ENCODE results near the gene JAZF1. TPM values are rescaled to one million over a fixed set of nuclear protein-coding genes. Genes with fewer than 3 reads are reported as not detected.

JAZF1 gene
- total and polyA plus RNA-seq, 2 of the 8 experiments (the other 6 are each of a cell fraction or from before 2014, with no cell fraction given) = 2.6 to 21.8 TPM

DNA sequence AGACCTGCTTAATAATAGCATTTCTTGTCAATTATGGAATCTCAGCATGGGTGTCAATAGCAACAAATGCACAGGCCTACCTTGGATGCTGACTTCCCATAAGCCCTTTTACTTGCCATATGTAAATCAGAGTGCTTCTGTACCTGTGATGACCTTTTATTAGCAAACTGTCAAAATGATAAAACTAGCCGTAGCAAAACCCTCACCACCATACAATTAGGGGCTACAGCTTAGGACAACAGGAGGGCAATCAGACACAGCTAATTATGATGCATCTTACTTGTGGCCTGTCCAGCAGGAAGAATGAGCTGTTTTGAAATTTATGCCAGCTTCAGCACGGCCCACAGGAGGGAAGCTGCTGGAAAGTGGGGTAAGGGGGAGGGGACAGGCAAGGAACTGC, 239.1 kb downstream of the JAZF1 start (continued):
- TF ChIP-seq, protein P1, sequence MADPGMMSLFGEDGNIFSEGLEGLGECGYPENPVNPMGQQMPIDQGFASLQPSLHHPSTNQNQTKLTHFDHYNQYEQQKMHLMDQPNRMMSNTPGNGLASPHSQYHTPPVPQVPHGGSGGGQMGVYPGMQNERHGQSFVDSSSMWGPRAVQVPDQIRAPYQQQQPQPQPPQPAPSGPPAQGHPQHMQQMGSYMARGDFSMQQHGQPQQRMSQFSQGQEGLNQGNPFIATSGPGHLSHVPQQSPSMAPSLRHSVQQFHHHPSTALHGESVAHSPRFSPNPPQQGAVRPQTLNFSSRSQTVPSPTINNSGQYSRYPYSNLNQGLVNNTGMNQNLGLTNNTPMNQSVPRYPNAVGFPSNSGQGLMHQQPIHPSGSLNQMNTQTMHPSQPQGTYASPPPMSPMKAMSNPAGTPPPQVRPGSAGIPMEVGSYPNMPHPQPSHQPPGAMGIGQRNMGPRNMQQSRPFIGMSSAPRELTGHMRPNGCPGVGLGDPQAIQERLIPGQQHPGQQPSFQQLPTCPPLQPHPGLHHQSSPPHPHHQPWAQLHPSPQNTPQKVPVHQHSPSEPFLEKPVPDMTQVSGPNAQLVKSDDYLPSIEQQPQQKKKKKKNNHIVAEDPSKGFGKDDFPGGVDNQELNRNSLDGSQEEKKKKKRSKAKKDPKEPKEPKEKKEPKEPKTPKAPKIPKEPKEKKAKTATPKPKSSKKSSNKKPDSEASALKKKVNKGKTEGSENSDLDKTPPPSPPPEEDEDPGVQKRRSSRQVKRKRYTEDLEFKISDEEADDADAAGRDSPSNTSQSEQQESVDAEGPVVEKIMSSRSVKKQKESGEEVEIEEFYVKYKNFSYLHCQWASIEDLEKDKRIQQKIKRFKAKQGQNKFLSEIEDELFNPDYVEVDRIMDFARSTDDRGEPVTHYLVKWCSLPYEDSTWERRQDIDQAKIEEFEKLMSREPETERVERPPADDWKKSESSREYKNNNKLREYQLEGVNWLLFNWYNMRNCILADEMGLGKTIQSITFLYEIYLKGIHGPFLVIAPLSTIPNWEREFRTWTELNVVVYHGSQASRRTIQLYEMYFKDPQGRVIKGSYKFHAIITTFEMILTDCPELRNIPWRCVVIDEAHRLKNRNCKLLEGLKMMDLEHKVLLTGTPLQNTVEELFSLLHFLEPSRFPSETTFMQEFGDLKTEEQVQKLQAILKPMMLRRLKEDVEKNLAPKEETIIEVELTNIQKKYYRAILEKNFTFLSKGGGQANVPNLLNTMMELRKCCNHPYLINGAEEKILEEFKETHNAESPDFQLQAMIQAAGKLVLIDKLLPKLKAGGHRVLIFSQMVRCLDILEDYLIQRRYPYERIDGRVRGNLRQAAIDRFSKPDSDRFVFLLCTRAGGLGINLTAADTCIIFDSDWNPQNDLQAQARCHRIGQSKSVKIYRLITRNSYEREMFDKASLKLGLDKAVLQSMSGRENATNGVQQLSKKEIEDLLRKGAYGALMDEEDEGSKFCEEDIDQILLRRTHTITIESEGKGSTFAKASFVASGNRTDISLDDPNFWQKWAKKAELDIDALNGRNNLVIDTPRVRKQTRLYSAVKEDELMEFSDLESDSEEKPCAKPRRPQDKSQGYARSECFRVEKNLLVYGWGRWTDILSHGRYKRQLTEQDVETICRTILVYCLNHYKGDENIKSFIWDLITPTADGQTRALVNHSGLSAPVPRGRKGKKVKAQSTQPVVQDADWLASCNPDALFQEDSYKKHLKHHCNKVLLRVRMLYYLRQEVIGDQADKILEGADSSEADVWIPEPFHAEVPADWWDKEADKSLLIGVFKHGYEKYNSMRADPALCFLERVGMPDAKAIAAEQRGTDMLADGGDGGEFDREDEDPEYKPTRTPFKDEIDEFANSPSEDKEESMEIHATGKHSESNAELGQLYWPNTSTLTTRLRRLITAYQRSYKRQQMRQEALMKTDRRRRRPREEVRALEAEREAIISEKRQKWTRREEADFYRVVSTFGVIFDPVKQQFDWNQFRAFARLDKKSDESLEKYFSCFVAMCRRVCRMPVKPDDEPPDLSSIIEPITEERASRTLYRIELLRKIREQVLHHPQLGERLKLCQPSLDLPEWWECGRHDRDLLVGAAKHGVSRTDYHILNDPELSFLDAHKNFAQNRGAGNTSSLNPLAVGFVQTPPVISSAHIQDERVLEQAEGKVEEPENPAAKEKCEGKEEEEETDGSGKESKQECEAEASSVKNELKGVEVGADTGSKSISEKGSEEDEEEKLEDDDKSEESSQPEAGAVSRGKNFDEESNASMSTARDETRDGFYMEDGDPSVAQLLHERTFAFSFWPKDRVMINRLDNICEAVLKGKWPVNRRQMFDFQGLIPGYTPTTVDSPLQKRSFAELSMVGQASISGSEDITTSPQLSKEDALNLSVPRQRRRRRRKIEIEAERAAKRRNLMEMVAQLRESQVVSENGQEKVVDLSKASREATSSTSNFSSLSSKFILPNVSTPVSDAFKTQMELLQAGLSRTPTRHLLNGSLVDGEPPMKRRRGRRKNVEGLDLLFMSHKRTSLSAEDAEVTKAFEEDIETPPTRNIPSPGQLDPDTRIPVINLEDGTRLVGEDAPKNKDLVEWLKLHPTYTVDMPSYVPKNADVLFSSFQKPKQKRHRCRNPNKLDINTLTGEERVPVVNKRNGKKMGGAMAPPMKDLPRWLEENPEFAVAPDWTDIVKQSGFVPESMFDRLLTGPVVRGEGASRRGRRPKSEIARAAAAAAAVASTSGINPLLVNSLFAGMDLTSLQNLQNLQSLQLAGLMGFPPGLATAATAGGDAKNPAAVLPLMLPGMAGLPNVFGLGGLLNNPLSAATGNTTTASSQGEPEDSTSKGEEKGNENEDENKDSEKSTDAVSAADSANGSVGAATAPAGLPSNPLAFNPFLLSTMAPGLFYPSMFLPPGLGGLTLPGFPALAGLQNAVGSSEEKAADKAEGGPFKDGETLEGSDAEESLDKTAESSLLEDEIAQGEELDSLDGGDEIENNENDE (IDR thresholded peaks at IDR 0.05; ENCODE audit: insufficient replicate concordance, low read length) = no peak
- TF ChIP-seq BACH1 (IDR thresholded peaks at IDR 0.05; ENCODE audit: low read length) (no peak), EGR1 (IDR thresholded peaks at IDR 0.05; ENCODE audit: borderline replicate concordance, low read depth, low read length) (no peak), CEBPB (IDR thresholded peaks at IDR 0.05; ENCODE audit: low read depth, low read length) (no peak), NANOG (IDR thresholded peaks at IDR 0.05; ENCODE audit: insufficient read depth, low read depth, low read length, poor library complexity, severe bottlenecking) (no peak), YY1 (IDR thresholded peaks at IDR 0.05; ENCODE audit: low read depth, low read length) (no peak), SIRT6 (IDR thresholded peaks at IDR 0.05; ENCODE audit: low read length) (no peak)
- TF ChIP-seq, protein P2, sequence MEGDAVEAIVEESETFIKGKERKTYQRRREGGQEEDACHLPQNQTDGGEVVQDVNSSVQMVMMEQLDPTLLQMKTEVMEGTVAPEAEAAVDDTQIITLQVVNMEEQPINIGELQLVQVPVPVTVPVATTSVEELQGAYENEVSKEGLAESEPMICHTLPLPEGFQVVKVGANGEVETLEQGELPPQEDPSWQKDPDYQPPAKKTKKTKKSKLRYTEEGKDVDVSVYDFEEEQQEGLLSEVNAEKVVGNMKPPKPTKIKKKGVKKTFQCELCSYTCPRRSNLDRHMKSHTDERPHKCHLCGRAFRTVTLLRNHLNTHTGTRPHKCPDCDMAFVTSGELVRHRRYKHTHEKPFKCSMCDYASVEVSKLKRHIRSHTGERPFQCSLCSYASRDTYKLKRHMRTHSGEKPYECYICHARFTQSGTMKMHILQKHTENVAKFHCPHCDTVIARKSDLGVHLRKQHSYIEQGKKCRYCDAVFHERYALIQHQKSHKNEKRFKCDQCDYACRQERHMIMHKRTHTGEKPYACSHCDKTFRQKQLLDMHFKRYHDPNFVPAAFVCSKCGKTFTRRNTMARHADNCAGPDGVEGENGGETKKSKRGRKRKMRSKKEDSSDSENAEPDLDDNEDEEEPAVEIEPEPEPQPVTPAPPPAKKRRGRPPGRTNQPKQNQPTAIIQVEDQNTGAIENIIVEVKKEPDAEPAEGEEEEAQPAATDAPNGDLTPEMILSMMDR (IDR thresholded peaks at IDR 0.05; ENCODE audit: control extremely low read depth in 1 of 3, insufficient read depth in 1 of 3, low read depth in 1 of 3, low read length in 3 of 3) = no peak
- TF ChIP-seq, protein P3, sequence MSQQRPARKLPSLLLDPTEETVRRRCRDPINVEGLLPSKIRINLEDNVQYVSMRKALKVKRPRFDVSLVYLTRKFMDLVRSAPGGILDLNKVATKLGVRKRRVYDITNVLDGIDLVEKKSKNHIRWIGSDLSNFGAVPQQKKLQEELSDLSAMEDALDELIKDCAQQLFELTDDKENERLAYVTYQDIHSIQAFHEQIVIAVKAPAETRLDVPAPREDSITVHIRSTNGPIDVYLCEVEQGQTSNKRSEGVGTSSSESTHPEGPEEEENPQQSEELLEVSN (IDR thresholded peaks at IDR 0.05) = no peak

All from H1 (cell line).